ENCODE results near the gene CUEDC1. TPM values are rescaled to one million over a fixed set of nuclear protein-coding genes. Genes with fewer than 3 reads are reported as not detected.

CUEDC1 gene
- total and polyA plus RNA-seq, 9 of the 15 experiments (the other 6 are each of a cell fraction or from before 2014, with no cell fraction given), result 0.20 to 4.1 (median 1.6) TPM; not detected in 1

DNA sequence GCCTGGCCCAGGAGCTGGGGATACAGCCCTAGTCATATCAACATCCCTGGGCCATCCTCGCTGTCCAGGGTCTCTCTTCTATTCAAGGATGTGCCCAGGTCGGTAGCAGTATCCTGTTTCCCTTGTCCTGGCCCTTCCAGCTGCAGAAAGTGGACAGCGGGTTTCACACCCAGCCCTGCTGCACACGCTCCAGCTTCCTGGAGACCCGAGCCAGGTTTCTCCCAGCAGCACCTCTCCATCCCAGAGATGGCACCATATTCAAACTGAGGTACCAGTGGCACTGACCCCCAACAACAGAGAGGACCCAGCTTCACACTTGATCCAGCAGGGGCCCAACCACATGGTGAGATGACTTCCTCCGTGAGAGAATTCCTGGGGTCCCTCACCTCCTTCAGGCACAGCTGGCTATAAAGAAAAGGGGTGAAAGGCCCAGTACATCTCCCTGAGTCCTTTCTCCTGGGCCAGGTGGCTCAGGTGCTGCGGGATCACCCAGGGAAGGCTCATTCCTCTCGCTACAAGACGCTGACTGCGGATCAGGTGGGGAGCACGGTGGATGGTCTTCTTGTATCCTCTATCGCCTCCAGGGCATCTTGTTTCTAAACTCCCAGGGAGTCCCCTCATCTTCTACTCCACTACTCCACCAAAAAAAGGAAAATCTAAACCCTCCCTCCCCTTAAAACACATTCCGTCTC, 1.4 kb downstream of the CUEDC1 start:
- Histone ChIP-seq H3K79me2 (ENCODE audit: control insufficient read depth, insufficient read depth, low read length) (no peaks in the 10 kb centered on the region), H3K9me3 (replicated peaks; ENCODE audit: control insufficient read depth, insufficient read depth, low read depth, low read length) (no peaks in the 10 kb centered on the region), H3K4me2 (ENCODE audit: insufficient read depth, low read length) (no peak overlapping the region), H3K4me3 (no peak overlapping the region), H2AFZ (ENCODE audit: low read depth, low read length) (no peak overlapping the region), H3K9ac (ENCODE audit: insufficient read depth in 1 of 2, low read depth in 2 of 2, low read length in 2 of 2) (no peak overlapping the region; a peak in 1 of 4 replicates), H3K27me3 (ENCODE audit: control insufficient read depth in 2 of 2, insufficient read depth in 2 of 2, low read length in 2 of 2) (peaks cover 12 to 25% of the 10 kb centered on the region in 2 experiments), H3K9me1 (ENCODE audit: control insufficient read depth, insufficient read depth, low read length) (no peaks in the 10 kb centered on the region), H3K4me1 (replicated peaks in 1 of 2; ENCODE audit: control insufficient read depth in 2 of 2, insufficient read depth in 2 of 2, low read length in 2 of 2) (peaks cover 22 to 24% of the 10 kb centered on the region in 2 experiments; a peak in 4 of 5 replicates), H3K36me3 (ENCODE audit: control insufficient read depth, insufficient read depth, low read length) (no peaks in the 10 kb centered on the region), H4K20me1 (replicated peaks; ENCODE audit: control insufficient read depth, insufficient read depth, low read length) (no peaks in the 10 kb centered on the region), H3K27ac (ENCODE audit: extremely low read depth, low read depth, low read length) (no peak overlapping the region)
- FAIRE-seq (no peak), ATAC-seq (no peak), DNase-seq (ENCODE audit: extremely low read depth in 1 of 4, low spot score in 3 of 4) (no peak)
- WGBS (ENCODE audit: insufficient coverage, low coverage, missing lambda C conversion rate), result 83% methylated on average over 13 of the region's 13 CpGs
- in situ Hi-C loops (cut with MboI), result no loop called here
- intact Hi-C loops (cut with micrococcal nuclease), result no loop called here
- POLR2A ChIA-PET, result interaction anchor here (0.6 to 2.1 kb wide), 9 partner anchors 12 to 944 kb away, joined by 3 to 8 read pairs (median 4); no protein-coding TSS in a partner anchor
- TF ChIP-seq, protein P1, sequence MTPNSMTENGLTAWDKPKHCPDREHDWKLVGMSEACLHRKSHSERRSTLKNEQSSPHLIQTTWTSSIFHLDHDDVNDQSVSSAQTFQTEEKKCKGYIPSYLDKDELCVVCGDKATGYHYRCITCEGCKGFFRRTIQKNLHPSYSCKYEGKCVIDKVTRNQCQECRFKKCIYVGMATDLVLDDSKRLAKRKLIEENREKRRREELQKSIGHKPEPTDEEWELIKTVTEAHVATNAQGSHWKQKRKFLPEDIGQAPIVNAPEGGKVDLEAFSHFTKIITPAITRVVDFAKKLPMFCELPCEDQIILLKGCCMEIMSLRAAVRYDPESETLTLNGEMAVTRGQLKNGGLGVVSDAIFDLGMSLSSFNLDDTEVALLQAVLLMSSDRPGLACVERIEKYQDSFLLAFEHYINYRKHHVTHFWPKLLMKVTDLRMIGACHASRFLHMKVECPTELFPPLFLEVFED (CRISPR knock-in tag; conservative IDR thresholded peaks at IDR 0.05), result no peak
- peak; percentile 69; the same call in 1 of the 2 replicates for TF ChIP-seq ZNF263 (CRISPR knock-in tag; IDR thresholded peaks at IDR 0.05; ENCODE audit: borderline replicate concordance)
- TF ChIP-seq NFIX (CRISPR knock-in tag; IDR thresholded peaks at IDR 0.05; ENCODE audit: low read depth), result no peak
- TF ChIP-seq NCOA6 (IDR thresholded peaks at IDR 0.05), result no peak
- TF ChIP-seq HINFP (tag; conservative IDR thresholded peaks at IDR 0.05; ENCODE audit: low read depth), result no peak
- TF ChIP-seq CREM (IDR thresholded peaks at IDR 0.05; ENCODE audit: low read depth), result no peak
- TF ChIP-seq NELFE (IDR thresholded peaks at IDR 0.05; ENCODE audit: insufficient read depth, insufficient read length), result no peak
- CTCF ChIA-PET (ENCODE audit: low intra/inter-chr PET ratio), result no interaction called here
- TSS peak; percentile 55 for BruUV-seq (replicated peaks)
